ENCODE measurements around the gene C2orf15. TPM values are rescaled to one million over a fixed set of nuclear protein-coding genes. Genes with fewer than 3 reads are reported as not detected.

The C2orf15 gene
- total and polyA plus RNA-seq, 2 of the 4 experiments (the other 2 are of a cell fraction): under 0.01 TPM; not detected in 1

DNA sequence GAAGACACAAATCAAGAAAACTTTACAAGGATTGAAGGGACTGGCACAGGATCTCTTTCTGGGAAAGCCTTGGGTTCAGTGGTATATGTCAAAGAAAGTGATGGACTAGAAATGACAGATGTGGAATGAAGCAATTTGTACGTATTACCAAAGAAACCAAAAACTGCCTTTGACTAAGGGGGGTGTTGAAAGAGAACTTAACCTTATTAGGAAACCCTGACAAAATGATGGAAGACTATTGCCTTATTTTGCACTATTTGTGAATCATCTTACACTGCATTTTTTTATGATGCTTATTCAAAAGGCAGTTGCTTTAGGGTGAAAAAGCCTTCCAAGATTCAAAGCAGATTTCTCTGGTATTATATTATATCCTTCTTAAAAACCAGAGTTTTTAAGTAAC lies 9.2 kb downstream of the C2orf15 start:
- ATAC-seq (ENCODE audit: low read depth) (no peak), DNase-seq (peak; percentile 0)
- Histone ChIP-seq H4K20me1 (ENCODE audit: insufficient read depth, low read length) (no peaks in the 10 kb centered on the region), H3K4me1 (ENCODE audit: control insufficient read depth, insufficient read depth, low read length) (peaks cover 4% of the 10 kb centered on the region), H2BK5ac (ENCODE audit: low read depth, low read length, poor library complexity, severe bottlenecking) (no peak overlapping the region), H2AFZ (replicated peaks; ENCODE audit: low read length, poor library complexity) (no peak overlapping the region), H4K91ac (ENCODE audit: insufficient read depth, low read depth, low read length) (no peak overlapping the region), H3K14ac (replicated peaks; ENCODE audit: low read depth, low read length) (no peak overlapping the region), H3K18ac (ENCODE audit: low read depth, low read length) (no peak overlapping the region), H3K23ac (ENCODE audit: low read depth, low read length) (no peak overlapping the region), H2BK20ac (ENCODE audit: low read depth, low read length) (no peak overlapping the region), H3K27ac (ENCODE audit: insufficient read depth, low read length) (no peak overlapping the region), H3K4me3 (ENCODE audit: insufficient read depth, low read depth, low read length) (no peak overlapping the region), H3K79me1 (ENCODE audit: low read depth in 1 of 2, low read length in 2 of 2) (peaks cover 11 to 17% of the 10 kb centered on the region in 2 experiments; a peak in 3 of 4 replicates), H3K9me3 (ENCODE audit: control insufficient read depth, insufficient read depth, low read length) (no peaks in the 10 kb centered on the region), H3K27me3 (ENCODE audit: control insufficient read depth, insufficient read depth, low read length) (no peaks in the 10 kb centered on the region), H3K9ac (ENCODE audit: low read depth, low read length) (no peak overlapping the region), H4K8ac (ENCODE audit: low read depth in 2 of 2, low read length in 2 of 2) (no peak overlapping the region), H3K36me3 (ENCODE audit: control insufficient read depth, insufficient read depth, low read length) (no peaks in the 10 kb centered on the region), H2AK5ac (ENCODE audit: low read depth, low read length) (no peak overlapping the region), H2BK15ac (ENCODE audit: low read depth, low read length) (no peak overlapping the region), H2AK9ac (replicated peaks; ENCODE audit: low read depth, low read length, poor library complexity) (no peak overlapping the region), H3K56ac (ENCODE audit: extremely low read depth, insufficient read depth, low read length) (no peak overlapping the region), H4K5ac (ENCODE audit: low read depth, low read length) (no peak overlapping the region), H3K9me1 (ENCODE audit: insufficient read depth, low read length) (no peaks in the 10 kb centered on the region), H2BK120ac (ENCODE audit: low read depth, low read length) (no peak overlapping the region), H3K4me2 (ENCODE audit: low read depth, low read length) (no peak overlapping the region), H3K4ac (ENCODE audit: low read depth, low read length) (no peak overlapping the region)
- no TSS peak for BruUV-seq (replicated peaks)
- in situ Hi-C loops (cut with MboI; ENCODE audit: low sequenced_read_pairs) (loop anchor here (25.0 kb wide), 1 partner anchor 1112 kb away; no protein-coding TSS in a partner anchor), dilution Hi-C loops (cut with HindIII; ENCODE audit: low sequenced_read_pairs, unreplicated experiment) (no loop called here), intact Hi-C loops (cut with micrococcal nuclease) (no loop called here)
- CTCF ChIA-PET: no interaction called here
- WGBS, 2 experiments (ENCODE audit: extremely low coverage in 2 of 2, insufficient read length in 1 of 2): no CpG with 5 or more reads among the region's 1 CpG
- TF ChIP-seq NFE2L2 (IDR thresholded peaks at IDR 0.05; ENCODE audit: low read depth, low read length): no peak
- TF ChIP-seq MAFK (IDR thresholded peaks at IDR 0.05; ENCODE audit: low read depth, low read length): 0 out of 2 replicates have a peak, but pooled peaks have one; percentile 2
- POLR2A ChIA-PET (ENCODE audit: unreplicated experiment): no interaction called here

All from IMR-90 (cell line).